OCI-LY7 (cell line): ENCODE data around the gene DVL1. TPM values are rescaled to one million over a fixed set of nuclear protein-coding genes. Genes with fewer than 3 reads are reported as not detected.

Experiments
- BruUV-seq: library from RNA; stranded (reverse); fragments of 400-500 nt; replicated peaks from 2 replicates; lab custom pipeline; 2021; lab: Mats Ljungman, UMichigan
- CTCF ChIA-PET: fragments of 300-600 bp; sonication (Branson Sonifier 250); formaldehyde crosslinking; loops from one replicate; lab custom pipeline; 2022; ENCODE audit warnings: antibody characterized with exemption; ENCODE audit not compliant: unreplicated experiment; lab: Charles Lee
- POLR2A ChIA-PET: fragments of 300-600 bp; sonication (Branson Sonifier 250); formaldehyde crosslinking; loops from one replicate; lab custom pipeline; 2022; ENCODE audit warnings: antibody characterized with exemption; lab: Charles Lee
- DNase-seq: peaks from one replicate; pipeline ENCODE4 v3.0.0-alpha.2; 2015; ENCODE audit warnings: low spot score
- H2AFZ ChIP-seq: fragments of 200-600 bp; sonication (generic), shearing (Covaris generic); 2 replicates; pipeline ENCODE4 v1.6.1; 2014; ENCODE audit warnings: mild to moderate bottlenecking, antibody characterized with exemption, low read length, moderate library complexity
- H3K27ac ChIP-seq: fragments of 200-600 bp; sonication (generic); 2 replicates; pipeline ENCODE4 v1.5.1; 2014; ENCODE audit warnings: mixed run types, low read depth, mild to moderate bottlenecking, moderate library complexity, low read length, inconsistent platforms; ENCODE audit not compliant: poor library complexity, severe bottlenecking
- H3K36me3 ChIP-seq: fragments of 200-600 bp; sonication (generic); 2 replicates; pipeline ENCODE4 v1.6.1; 2014; ENCODE audit warnings: mild to moderate bottlenecking, antibody characterized with exemption, low read length, moderate library complexity, mixed read lengths; ENCODE audit not compliant: insufficient read depth
- H3K4me1 ChIP-seq: fragments of 200-600 bp; sonication (generic); 2 replicates; pipeline ENCODE4 v1.5.1; 2014; ENCODE audit warnings: mild to moderate bottlenecking, low read length; ENCODE audit not compliant: insufficient read depth, poor library complexity, severe bottlenecking
- H3K4me2 ChIP-seq: fragments of 200-600 bp; sonication (generic); 2 replicates; pipeline ENCODE4 v1.6.1; 2014; ENCODE audit warnings: mild to moderate bottlenecking, low read length
- H3K4me3 ChIP-seq: fragments of 200-600 bp; sonication (generic); 2 replicates; pipeline ENCODE4 v1.5.1; 2014; ENCODE audit warnings: mild to moderate bottlenecking, low read depth, low read length; ENCODE audit not compliant: poor library complexity, severe bottlenecking
- H3K79me2 ChIP-seq: fragments of 200-600 bp; sonication (generic); 2 replicates; pipeline ENCODE4 v1.6.1; 2016; ENCODE audit warnings: low read depth, mild to moderate bottlenecking, low read length, moderate library complexity, mixed read lengths; ENCODE audit not compliant: insufficient read depth
- H3K9me2 ChIP-seq: fragments of 200-600 bp; sonication (generic); 2 replicates; pipeline ENCODE4 v1.6.1; 2016; ENCODE audit warnings: mild to moderate bottlenecking, low read length, mixed read lengths; ENCODE audit not compliant: insufficient read depth
- H3K9me3 ChIP-seq: fragments of 200-600 bp; sonication (generic); 2 replicates; pipeline ENCODE4 v1.6.1; 2014; ENCODE audit warnings: mild to moderate bottlenecking, mixed run types, low read length, mixed read lengths
- H4K20me1 ChIP-seq: fragments of 200-600 bp; sonication (generic); 2 replicates; pipeline ENCODE4 v1.6.1; 2014; ENCODE audit warnings: mild to moderate bottlenecking, antibody characterized with exemption, low read length, moderate library complexity, mixed read lengths; ENCODE audit not compliant: insufficient read depth
- EZH2phosphoT487 ChIP-seq: fragments of 200-600 bp; sonication (generic); IDR thresholded peaks from 2 replicates; pipeline ENCODE4 v1.6.1; 2018; ENCODE audit warnings: low read depth, borderline replicate concordance, mild to moderate bottlenecking, mixed run types, antibody characterized with exemption, low read length, moderate library complexity, mixed read lengths
- intact Hi-C: fragments of 100-400 bp; cut with micrococcal nuclease; formaldehyde crosslinking; loops from one replicate; pipeline ENCODE4 v1.10.0; 2022; ENCODE audit not compliant: unreplicated experiment
- total RNA-seq, 2 experiments: library from RNA; depleted of rRNA in 1 of 2; stranded (reverse); fragments of >200 nt in 1 of 2; shearing (Covaris generic) in 1 of 2; gene quantifications; 2 replicates each; pipeline ENCODE4 v1.2.3, GENCODE V29; 2014 to 2022
- TF ChIP-seq, protein P1 (sequence below): fragments of 200-600 bp; sonication (generic); conservative IDR thresholded peaks from 2 replicates; pipeline ENCODE4 v1.5.1; 2014; ENCODE audit warnings: mild to moderate bottlenecking, antibody characterized with exemption, low read length, moderate library complexity, mixed read lengths

DVL1 gene
- total RNA-seq, 2 experiments from 2014 or later, result 27.8 to 47.1 TPM

DNA sequence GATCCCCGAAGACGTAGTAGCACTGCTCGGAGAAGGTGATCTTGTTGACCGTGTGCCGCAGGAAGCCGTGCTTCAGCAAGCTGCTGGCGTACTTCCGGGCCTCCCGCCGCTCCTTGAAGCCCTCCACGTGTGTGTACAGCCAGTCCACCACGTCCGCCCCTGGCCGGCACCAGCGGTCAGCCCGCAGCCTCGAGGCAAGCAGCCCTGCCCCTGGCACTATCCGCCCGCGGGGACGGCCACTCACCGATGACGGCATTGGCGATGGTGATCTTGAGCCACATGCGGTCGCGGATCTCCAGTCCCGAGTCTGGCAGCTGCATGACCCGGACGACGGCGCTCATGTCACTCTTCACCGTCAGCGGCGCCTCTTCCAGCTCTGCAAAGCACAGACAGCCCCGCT lies 10.9 kb downstream of the DVL1 start:
- ChIA-PET POLR2A (no interaction called here), CTCF (interaction anchor here (1.2 kb wide), 1 partner anchor 8 kb away, joined by 5 read pairs; no protein-coding TSS in a partner anchor)
- no peak for DNase-seq
- Histone ChIP-seq H3K4me3 (no peak overlapping the region), H4K20me1 (no peaks in the 10 kb centered on the region), H3K9me2 (no peaks in the 10 kb centered on the region), H3K27ac (no peak overlapping the region), H3K36me3 (peaks cover 10% of the 10 kb centered on the region), H3K4me2 (no peak overlapping the region), H3K9me3 (no peaks in the 10 kb centered on the region), H3K79me2 (no peaks in the 10 kb centered on the region), H3K4me1 (no peaks in the 10 kb centered on the region), H2AFZ (no peak overlapping the region)
- BruUV-seq, result no TSS peak
- intact Hi-C loops, result no loop called here
- no peak for TF ChIP-seq EZH2phosphoT487
- TF ChIP-seq, protein P1, sequence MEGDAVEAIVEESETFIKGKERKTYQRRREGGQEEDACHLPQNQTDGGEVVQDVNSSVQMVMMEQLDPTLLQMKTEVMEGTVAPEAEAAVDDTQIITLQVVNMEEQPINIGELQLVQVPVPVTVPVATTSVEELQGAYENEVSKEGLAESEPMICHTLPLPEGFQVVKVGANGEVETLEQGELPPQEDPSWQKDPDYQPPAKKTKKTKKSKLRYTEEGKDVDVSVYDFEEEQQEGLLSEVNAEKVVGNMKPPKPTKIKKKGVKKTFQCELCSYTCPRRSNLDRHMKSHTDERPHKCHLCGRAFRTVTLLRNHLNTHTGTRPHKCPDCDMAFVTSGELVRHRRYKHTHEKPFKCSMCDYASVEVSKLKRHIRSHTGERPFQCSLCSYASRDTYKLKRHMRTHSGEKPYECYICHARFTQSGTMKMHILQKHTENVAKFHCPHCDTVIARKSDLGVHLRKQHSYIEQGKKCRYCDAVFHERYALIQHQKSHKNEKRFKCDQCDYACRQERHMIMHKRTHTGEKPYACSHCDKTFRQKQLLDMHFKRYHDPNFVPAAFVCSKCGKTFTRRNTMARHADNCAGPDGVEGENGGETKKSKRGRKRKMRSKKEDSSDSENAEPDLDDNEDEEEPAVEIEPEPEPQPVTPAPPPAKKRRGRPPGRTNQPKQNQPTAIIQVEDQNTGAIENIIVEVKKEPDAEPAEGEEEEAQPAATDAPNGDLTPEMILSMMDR, result no peak

DNA sequence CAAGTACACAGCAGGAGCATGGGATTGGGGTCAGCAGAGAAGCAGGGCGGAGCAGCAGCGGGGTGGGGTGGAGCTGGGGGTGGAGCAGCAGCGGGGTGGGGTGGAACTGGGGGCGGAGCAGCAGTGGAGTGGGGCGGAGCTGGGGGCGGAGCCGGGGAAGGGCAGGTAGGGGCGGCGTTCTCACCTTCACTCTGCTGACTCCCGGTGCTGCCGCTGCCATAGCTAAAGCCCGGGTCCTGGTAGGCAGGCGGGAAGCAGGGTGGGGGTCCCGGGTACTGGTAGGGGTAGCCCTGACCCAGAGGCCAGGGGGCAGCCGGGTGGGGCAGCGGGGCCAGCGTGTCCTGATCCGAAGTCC lies 11.4 kb downstream of the DVL1 start:
- no peak overlapping the region for H3K4me3 ChIP-seq
- TF ChIP-seq EZH2phosphoT487, result no peak
- TF ChIP-seq, protein P1, result no peak
- POLR2A ChIA-PET, result no interaction called here
- peak; percentile 58 for DNase-seq
- no peak overlapping the region for H3K4me2 ChIP-seq
- CTCF ChIA-PET, result interaction anchor here (1.2 kb wide), 1 partner anchor 8 kb away, joined by 5 read pairs; no protein-coding TSS in a partner anchor
- H3K9me3 ChIP-seq, result no peaks in the 10 kb centered on the region
- no peak overlapping the region for H3K27ac ChIP-seq
- H2AFZ ChIP-seq, result no peak overlapping the region
- no TSS peak for BruUV-seq
- H4K20me1 ChIP-seq, result no peaks in the 10 kb centered on the region
- no peaks in the 10 kb centered on the region for H3K4me1 ChIP-seq
- H3K36me3 ChIP-seq, result peaks cover 10% of the 10 kb centered on the region
- no peaks in the 10 kb centered on the region for H3K79me2 ChIP-seq
- intact Hi-C loops, result no loop called here
- H3K9me2 ChIP-seq, result no peaks in the 10 kb centered on the region

DNA sequence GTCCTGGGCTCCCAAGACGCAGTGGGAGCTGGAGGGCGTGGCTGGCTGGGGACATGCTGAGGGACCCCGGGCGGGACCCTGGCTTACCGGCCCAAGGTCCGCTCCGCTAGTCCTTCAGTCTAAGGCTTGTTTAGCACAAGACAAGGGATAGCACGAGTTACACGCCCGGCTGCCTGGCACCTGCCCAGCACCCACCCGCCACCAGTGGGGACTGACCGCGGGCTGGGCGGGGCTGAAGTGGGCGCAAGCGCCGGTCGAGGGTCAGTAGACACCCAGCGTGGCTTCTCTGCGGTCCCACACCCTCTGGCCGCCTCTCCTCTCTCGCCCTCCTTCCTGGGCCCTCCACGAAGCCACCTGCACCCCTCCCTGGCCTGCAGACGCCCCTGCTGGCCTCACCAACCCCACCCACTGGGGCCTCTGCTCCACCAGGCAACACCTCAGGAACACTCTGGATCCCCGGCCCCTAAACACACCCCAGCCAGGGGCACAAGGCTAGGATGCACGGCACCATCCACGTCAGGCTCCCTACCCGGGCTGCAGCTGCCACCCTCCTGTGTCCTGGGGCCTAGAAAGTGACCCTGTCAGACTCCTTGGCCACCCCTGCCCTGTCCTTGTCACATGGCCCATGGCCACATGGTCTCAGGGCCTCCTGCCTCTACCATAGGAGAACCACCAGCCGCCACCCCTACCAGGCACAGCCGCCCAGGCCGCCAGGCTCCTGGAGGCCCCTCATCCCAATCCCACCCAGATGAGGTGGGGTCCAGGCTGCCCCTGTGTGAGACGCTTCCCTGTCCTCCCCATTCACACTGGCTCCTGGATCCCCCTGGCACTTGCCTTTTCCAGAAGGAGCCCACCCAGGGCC lies 12.1 kb downstream of the DVL1 start:
- BruUV-seq, result no TSS peak
- no peaks in the 10 kb centered on the region for H4K20me1 ChIP-seq
- H3K4me1 ChIP-seq, result no peaks in the 10 kb centered on the region
- no peak overlapping the region for H3K27ac ChIP-seq
- no peak overlapping the region for H3K4me3 ChIP-seq
- no peaks in the 10 kb centered on the region for H3K9me3 ChIP-seq
- ChIA-PET CTCF (no interaction called here), POLR2A (no interaction called here)
- intact Hi-C loops, result no loop called here
- peaks cover 10% of the 10 kb centered on the region for H3K36me3 ChIP-seq
- no peak for TF ChIP-seq EZH2phosphoT487
- no peak for DNase-seq
- H3K79me2 ChIP-seq, result no peaks in the 10 kb centered on the region
- no peaks in the 10 kb centered on the region for H3K9me2 ChIP-seq
- no peak overlapping the region for H3K4me2 ChIP-seq
- H2AFZ ChIP-seq, result no peak overlapping the region
